ENCODE results near the gene TEAD4.

- no peak for TF ChIP-seq CTCF (conservative IDR thresholded peaks at IDR 0.05)
- no peak for TF ChIP-seq EZH2 (IDR thresholded peaks at IDR 0.05; ENCODE audit: low read depth)
Measured at GRCh38 chr12:3065300-3065699, 106.1 kb downstream of the TEAD4 start.

Measured in PC-9 (cell line).